HG03139 (cell line): ENCODE results near the gene EFEMP2.

Experiments
- ATAC-seq: cut with Tn5 transposase; IDR thresholded peaks from one replicate; pipeline ENCODE4 v1.9.1; 2021; ENCODE audit not compliant: unreplicated experiment

EFEMP2 gene

DNA sequence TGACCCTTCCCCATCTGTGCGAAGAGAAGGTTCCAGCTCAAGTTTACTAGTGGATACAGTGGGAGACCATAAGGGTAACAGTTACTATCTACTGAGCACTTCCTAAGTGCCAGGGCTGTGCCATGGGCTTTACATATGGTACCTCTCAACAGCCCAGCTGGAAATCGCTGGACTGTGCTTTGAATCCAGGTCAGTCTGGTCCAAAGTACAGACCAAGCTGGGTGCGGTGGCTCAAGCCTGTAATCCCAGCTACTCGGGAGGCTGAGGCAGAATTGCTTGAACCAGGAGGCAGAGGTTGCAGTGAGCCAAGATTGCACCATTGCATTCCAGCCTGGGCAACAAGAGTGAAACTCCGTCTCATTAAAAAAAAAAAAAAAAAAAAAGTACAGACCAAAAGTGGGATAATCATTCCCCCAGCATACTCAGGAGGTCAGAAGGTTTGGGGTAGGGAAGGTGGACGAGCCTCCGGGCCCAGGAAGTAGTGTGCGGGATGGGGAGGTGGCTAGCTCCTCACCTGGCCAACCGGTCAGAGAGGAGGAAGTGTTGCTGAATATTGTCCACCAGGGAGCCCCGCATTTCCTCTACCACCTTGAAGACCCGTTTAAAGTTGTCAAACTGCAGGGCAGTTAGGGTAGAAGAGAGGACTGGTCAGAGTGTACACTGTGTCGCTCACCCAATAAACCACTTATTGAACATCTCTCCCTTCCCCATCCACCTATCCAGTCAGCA is 13.4 kb upstream of the EFEMP2 start:
- no peak for ATAC-seq

GRCh38 chr11:65885231-65885630 is 12.6 kb upstream of the EFEMP2 start:
- ATAC-seq = no peak

DNA sequence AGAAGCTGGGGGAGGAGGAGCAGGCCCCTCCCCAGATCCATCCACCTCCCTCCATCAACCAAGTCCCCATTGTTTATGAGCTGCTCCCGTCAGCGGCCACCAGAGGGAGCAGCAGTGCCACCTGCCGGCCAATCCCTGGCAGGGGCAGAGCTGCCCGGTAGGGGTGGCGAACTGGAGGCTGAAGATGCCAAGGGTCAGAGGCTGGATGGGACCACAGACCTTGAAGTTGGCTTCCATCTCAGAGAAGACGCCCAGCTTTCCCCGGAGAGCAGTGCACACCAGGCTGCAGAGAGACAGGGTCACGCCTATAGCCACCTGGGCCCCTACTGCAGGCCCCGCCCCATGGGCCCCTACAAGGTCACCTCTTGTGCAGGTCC is 12.1 kb upstream of the EFEMP2 start:
- ATAC-seq = no peak

DNA sequence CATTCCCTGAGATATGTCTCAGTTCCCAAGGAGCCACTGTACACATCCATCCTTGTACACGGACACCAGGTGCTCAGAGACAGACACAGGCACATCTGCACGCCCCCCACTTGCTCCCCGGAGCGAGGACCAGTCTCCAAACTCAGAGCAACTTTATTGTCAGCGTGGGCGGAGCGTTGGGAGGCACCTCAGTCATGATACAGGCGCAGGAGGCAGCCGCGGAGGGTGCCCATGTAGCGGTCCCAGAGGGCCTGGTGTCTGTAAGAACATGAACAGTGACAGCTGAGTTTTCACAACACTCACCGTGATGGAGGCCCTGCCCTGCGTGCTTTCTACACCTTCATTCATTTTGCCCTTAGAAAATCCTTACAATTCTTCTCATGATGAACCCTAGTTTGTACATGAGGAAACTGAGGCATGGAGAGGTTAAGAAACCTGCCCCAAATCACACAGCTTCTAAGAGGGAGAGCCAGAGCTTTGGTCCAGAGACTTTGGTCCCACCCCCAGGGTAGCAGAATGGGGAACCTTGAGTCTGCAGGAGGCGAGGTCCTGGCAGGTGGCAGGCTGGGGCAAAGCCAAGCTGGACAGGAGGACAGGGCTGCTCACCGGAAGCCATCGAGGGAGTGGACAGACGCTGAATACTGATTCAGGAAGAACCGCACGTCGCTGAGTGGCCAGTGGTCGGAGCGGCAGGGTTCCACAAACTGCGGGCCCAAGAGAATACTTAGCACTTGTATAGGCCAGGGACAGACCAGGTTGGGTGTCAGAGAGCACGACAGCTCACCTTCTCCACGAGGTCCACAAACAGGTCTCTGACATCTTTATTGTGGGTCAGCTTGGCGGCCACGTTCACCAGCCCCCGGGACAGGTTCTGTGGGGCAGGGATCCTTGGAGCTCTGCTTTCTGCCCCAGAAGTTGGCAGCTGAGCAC is 11.5 kb upstream of the EFEMP2 start:
- no peak for ATAC-seq

DNA sequence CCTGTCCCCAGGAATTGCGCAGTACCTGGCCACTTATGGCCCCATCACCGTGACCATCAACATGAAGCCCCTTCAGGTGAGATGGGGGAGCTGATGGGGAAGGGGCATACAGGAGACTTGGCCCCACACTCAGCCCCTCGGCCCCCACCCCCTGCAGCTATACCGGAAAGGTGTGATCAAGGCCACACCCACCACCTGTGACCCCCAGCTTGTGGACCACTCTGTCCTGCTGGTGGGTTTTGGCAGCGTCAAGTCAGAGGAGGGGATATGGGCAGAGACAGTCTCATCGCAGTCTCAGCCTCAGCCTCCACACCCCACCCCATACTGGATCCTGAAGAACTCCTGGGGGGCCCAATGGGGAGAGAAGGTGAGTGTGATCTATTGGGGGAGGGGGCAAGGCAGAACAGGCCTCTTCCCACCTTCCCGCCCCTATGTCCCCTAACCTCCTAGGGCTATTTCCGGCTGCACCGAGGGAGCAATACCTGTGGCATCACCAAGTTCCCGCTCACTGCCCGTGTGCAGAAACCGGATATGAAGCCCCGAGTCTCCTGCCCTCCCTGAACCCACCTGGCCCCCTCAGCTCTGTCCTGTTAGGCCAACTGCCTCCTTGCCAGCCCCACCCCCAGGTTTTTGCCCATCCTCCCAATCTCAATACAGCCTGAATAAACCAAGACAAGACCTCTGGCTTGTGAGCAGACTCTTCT is 10.6 kb upstream of the EFEMP2 start:
- no peak for ATAC-seq

DNA sequence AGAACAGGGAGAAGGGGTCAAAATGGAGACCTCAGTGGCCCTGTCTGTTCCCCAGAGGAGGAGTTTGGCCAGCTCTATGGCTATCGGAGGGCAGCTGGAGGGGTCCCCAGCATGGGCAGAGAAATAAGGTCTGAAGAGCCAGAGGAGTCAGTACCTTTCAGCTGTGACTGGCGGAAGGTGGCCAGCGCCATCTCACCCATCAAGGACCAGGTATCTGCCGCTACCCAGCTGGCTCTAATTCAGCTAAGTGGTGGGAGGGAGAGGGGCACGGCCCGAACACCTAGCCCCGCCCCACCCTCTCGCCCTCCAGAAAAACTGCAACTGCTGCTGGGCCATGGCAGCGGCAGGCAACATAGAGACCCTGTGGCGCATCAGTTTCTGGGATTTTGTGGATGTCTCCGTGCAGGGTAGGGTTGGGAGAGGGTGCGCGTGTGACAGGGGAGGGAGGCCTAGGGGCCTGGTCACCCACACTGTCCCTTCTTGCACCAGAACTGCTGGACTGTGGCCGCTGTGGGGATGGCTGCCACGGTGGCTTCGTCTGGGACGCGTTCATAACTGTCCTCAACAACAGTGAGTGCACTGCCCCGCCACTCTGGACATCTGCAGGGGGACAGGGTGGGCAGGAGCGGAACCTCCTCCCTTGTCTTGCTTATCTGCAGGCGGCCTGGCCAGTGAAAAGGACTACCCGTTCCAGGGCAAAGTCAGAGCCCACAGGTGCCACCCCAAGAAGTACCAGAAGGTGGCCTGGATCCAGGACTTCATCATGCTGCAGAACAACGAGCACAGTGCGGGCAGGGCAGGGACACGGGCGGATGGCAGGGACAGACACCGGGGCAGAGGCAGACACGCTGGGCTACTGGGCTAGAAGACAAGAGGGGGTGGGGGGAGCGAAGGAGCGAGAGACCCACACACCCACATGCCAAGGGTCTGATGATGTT is 9.8 kb upstream of the EFEMP2 start:
- ATAC-seq = no peak

DNA sequence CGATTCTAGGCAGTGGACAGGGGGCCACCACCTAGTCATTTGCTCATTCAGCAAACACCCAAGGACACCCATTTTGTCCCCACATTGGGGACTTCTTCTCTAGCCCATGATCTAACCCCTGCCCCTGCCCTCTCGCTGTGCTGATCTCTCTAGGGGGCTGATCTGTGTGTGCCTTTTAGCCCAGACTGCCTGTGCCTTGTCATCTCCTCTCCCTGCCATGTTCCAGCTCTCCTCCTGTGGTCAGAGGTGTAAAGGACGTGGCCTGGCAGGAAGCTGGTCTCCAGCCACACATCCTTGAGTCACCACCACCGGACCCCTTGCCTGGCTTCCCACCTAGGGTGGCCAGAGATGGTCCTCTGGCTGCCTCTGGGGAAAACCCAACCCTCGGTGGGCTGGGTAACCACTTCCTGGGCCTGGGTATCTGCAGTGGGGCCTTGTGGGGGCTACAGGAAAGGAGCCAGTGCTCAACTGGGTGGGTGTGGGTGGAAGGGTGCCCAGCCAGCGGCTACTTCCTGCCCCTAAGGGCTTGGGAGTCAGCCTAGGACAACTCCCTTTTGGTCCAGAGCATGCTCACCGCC is 8.3 kb upstream of the EFEMP2 start:
- no peak for ATAC-seq

GRCh38 chr11:65880027-65880426 is 7.4 kb upstream of the EFEMP2 start:
- no peak for ATAC-seq

GRCh38 chr11:65879617-65880016 is 7.0 kb upstream of the EFEMP2 start, which contains the start of gene CTSW:
Gene CTSW, plus strand, starts transcription at chr11:65879837. Its CDS starts 18 bp downstream, at chr11:65879855.
- no peak for ATAC-seq

- ATAC-seq = peak; percentile 69
These were observed 937 bp upstream of the EFEMP2 start for GRCh38 chr11:65873318-65874156.

GRCh38 chr11:65871811-65872548 is 620 bp downstream of the EFEMP2 start:
- no peak for ATAC-seq

GRCh38 chr11:65870706-65871681 is 1.6 kb downstream of the EFEMP2 start:
- no peak for ATAC-seq

DNA sequence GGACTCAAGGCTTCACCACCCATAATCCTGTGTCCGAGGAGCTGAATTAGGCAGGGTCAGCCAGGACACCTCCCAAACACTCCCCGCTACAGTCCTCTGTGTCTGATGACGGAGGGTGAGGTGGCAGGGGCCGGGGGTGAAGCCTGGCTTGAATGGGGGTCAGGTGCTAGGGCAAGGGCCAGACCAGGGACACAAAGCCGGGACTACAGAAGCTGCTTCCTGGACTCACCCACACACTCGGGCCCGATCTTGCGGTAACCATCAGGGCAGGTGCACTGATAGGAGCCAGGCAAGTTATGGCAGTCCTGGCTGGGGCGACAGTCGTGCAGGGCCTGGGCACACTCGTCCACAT is 2.3 kb downstream of the EFEMP2 start:
- ATAC-seq = no peak

- no peak for ATAC-seq
These were observed 2.8 kb downstream of the EFEMP2 start for GRCh38 chr11:65869643-65870306.

- ATAC-seq = no peak
These were observed 3.7 kb downstream of the EFEMP2 start for GRCh38 chr11:65868907-65869306.

- no peak for ATAC-seq
These were observed 4.4 kb downstream of the EFEMP2 start for GRCh38 chr11:65868076-65868667.
